ENCODE measurements around the gene GSC2. TPM values are rescaled to one million over a fixed set of nuclear protein-coding genes. Genes with fewer than 3 reads are reported as not detected.

The GSC2 gene
- total and polyA plus RNA-seq, 8 donors = not detected

DNA sequence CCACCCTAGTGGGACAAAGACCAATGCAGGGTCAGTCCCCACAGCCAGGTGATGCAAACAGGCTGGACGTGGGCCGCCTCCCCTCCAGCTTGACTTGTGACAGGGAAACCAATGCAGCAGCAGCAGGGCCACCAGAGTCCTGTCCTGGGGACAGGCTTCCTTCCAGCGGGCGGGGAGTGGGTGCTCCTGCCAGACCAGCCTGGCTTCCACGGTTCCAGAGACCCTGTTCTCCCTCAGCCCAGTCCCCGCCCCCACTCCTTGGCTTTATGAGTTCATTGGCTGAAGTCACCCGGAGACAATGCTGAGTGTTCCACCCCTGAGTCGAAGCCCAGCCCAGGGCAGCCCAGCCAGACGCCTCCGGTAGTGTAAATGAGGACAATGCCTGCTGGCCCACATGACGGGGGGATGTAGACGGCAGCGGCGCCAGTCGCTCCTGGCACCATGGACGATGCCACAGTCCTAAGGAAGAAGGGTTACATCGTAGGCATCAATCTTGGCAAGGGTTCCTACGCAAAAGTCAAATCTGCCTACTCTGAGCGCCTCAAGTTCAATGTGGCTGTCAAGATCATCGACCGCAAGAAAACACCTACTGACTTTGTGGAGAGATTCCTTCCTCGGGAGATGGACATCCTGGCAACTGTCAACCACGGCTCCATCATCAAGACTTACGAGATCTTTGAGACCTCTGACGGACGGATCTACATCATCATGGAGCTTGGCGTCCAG lies 19.0 kb downstream of the GSC2 start, which contains the start of gene TSSK2:
TSS of gene TSSK2 (plus strand) at position 350 of the 726 bp plus-strand sequence. CDS start at position 442, 92 bp downstream.
- no peak for DNase-seq
- WGBS, 5 donors = 85 to 90% (median 87%) methylated on average over 23 to 27 of the region's 27 CpGs
- H3K9me3 ChIP-seq = no peaks in the 10 kb centered on the region
- H3K27me3 ChIP-seq = no peaks in the 10 kb centered on the region
- TF ChIP-seq POLR2AphosphoS5 (IDR thresholded peaks at IDR 0.05) (no peak), EP300 (IDR thresholded peaks at IDR 0.05) (no peak), POLR2A (IDR thresholded peaks at IDR 0.05) (no peak)
- TF ChIP-seq, protein P1, sequence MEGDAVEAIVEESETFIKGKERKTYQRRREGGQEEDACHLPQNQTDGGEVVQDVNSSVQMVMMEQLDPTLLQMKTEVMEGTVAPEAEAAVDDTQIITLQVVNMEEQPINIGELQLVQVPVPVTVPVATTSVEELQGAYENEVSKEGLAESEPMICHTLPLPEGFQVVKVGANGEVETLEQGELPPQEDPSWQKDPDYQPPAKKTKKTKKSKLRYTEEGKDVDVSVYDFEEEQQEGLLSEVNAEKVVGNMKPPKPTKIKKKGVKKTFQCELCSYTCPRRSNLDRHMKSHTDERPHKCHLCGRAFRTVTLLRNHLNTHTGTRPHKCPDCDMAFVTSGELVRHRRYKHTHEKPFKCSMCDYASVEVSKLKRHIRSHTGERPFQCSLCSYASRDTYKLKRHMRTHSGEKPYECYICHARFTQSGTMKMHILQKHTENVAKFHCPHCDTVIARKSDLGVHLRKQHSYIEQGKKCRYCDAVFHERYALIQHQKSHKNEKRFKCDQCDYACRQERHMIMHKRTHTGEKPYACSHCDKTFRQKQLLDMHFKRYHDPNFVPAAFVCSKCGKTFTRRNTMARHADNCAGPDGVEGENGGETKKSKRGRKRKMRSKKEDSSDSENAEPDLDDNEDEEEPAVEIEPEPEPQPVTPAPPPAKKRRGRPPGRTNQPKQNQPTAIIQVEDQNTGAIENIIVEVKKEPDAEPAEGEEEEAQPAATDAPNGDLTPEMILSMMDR (IDR thresholded peaks at IDR 0.05) = no peak
- intact Hi-C loops (cut with DNase I; ENCODE audit: low total_unique reads) = no loop called here
- no peaks in the 10 kb centered on the region for H3K4me1 ChIP-seq
- no peak within 1 kb of the TSS for H3K4me3 ChIP-seq
- peaks cover 20 to 54% (median 51%) of the 10 kb centered on the region in 4 donors for H3K36me3 ChIP-seq
- no peak within 1 kb of the TSS for H3K27ac ChIP-seq

DNA sequence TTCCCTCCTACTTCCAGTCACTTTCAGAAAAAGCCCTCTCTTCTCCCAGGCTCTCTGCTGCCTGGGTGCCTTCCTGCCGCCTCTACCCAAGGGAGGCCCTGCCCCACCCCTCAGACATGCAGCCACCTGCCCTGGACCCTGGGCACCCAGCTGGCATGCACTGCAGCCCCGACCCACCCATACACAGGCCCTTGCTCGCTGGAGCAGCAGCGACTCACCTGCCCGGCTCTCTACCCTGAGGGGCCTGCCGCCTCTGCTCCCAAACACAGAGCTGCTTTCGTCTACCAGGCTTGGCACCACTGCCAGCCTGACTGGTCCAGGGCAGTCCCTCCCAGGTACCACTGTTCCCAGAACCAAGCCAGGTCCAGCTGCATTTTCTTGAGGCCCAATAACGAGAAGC lies 20.2 kb downstream of the GSC2 start:
- no peak for DNase-seq
- TF ChIP-seq EP300 (IDR thresholded peaks at IDR 0.05) (no peak), POLR2AphosphoS5 (IDR thresholded peaks at IDR 0.05) (no peak), POLR2A (IDR thresholded peaks at IDR 0.05) (no peak)
- TF ChIP-seq, protein P1 (IDR thresholded peaks at IDR 0.05) = no peak
- intact Hi-C loops (cut with DNase I; ENCODE audit: low total_unique reads) = no loop called here

DNA sequence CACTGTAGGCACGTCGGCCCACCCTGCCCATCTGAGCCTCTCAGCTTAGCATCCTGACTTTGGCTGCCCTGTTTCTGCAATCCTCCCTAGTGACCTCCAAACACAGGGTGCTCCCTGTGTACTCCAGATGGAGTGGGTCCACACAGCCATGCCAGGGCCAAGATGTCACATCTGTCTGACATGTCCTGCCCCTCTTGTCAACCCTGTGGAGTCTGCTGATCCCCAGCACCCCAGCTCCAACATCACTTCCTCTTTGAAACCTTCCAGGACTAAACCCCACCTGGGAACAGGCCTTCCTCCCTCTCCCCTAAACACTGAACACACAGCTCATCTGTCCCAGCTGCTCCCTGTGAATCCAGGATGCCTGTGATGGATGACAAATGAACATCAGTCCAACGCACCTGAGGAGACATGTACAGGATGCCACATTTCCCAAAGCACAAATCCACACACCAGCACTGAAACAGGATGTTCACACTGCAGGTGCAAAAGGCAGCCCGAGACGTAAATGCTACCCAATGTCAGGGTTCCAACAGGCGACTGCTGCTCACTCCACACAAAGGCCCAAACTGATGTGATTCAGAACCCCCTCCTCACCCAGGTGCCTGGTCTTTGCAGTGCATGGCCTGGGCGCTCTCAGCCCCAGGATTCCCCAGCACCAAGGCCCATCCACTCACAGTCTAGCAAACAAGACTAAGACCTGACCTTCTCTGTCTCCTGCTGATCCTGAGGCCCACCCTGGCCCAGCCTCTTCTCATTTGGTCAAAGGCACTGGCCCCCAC lies 21.0 kb downstream of the GSC2 start:
- TF ChIP-seq POLR2A (IDR thresholded peaks at IDR 0.05) (no peak), EP300 (IDR thresholded peaks at IDR 0.05) (no peak), POLR2AphosphoS5 (IDR thresholded peaks at IDR 0.05) (no peak)
- TF ChIP-seq, protein P1 (IDR thresholded peaks at IDR 0.05) = no peak
- H3K27ac ChIP-seq = no peak overlapping the region
- no peak overlapping the region for H3K4me3 ChIP-seq
- H3K4me1 ChIP-seq = no peaks in the 10 kb centered on the region
- intact Hi-C loops (cut with DNase I; ENCODE audit: low total_unique reads) = no loop called here
- H3K27me3 ChIP-seq = no peaks in the 10 kb centered on the region
- peaks cover 12 to 34% (median 31%) of the 10 kb centered on the region in 4 donors for H3K36me3 ChIP-seq
- H3K9me3 ChIP-seq = no peaks in the 10 kb centered on the region
- 83 to 93% (median 90%) methylated on average over 6 to 7 of the region's 7 CpGs for WGBS, 5 donors
- DNase-seq = no peak

More for the DNA sequence above, 20.2 kb downstream of the GSC2 start:
- no peak overlapping the region for H3K4me3 ChIP-seq
- H3K4me1 ChIP-seq = no peaks in the 10 kb centered on the region
- H3K36me3 ChIP-seq = peaks cover 16 to 41% (median 39%) of the 10 kb centered on the region in 4 donors
- WGBS, 5 donors = 69 to 82% (median 74%) methylated on average over 6 to 8 of the region's 8 CpGs
- H3K27ac ChIP-seq = no peak overlapping the region
- no peaks in the 10 kb centered on the region for H3K27me3 ChIP-seq
- H3K9me3 ChIP-seq = no peaks in the 10 kb centered on the region

DNA sequence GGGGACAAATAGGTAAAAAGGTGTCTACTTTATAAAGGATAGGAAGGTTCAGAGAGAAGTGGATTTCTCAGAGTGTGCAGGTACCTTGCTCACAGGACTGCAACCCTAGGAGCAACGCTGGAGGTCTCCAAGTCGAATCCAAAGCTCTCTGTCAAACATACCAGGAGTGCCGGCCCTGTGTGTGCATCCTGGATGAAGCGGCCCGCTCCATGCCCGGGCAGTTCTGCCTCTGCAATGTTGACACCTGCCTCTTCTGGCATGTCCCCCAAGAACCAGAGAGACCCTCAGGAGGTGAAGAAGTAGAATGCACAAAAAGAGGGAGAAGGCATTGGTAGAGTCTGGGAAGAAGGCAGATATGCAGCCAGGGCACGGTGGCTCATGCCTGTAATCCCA lies 22.1 kb downstream of the GSC2 start:
- no peaks in the 10 kb centered on the region for H3K9me3 ChIP-seq
- H3K27me3 ChIP-seq = no peaks in the 10 kb centered on the region
- H3K27ac ChIP-seq = no peak overlapping the region
- WGBS, 5 donors = 79 to 91% (median 85%) methylated on average over 7 of the region's 7 CpGs
- no peak for DNase-seq
- intact Hi-C loops (cut with DNase I; ENCODE audit: low total_unique reads) = no loop called here
- H3K4me1 ChIP-seq = peaks cover 2 to 4% (median 3%) of the 10 kb centered on the region in 4 donors
- TF ChIP-seq, protein P1 (IDR thresholded peaks at IDR 0.05) = no peak
- TF ChIP-seq EP300 (IDR thresholded peaks at IDR 0.05) (no peak), POLR2A (IDR thresholded peaks at IDR 0.05) (no peak), POLR2AphosphoS5 (IDR thresholded peaks at IDR 0.05) (no peak)
- H3K36me3 ChIP-seq = peaks cover under 1 to 23% (median 20%) of the 10 kb centered on the region in 4 donors
- H3K4me3 ChIP-seq = no peak overlapping the region
